Endometrial microvascular endothelial cells (primary cell): ENCODE results near the gene MCF2L2. TPM values are rescaled to one million over a fixed set of nuclear protein-coding genes. Genes with fewer than 3 reads are reported as not detected.
"Not testable (repeated sequence)": the region's sequence is repeated elsewhere in the genome, so short reads cannot be mapped to it uniquely, and the experiment has no call there.

Experiments used
- in situ Hi-C: cut with HindIII; loops from 2 replicates; pipeline ENCODE4 v1.10.0; 2017; ENCODE audit warnings: low sequenced_read_pairs, low pct_unique_long_range_greater_than_20kb; ENCODE audit errors: inconsistent ontology term
- total RNA-seq: library from RNA; depleted of rRNA; stranded (reverse); fragments of >200 nt; gene quantifications from one replicate; pipeline ENCODE4 v1.2.3, GENCODE V29; 2015; ENCODE audit errors: inconsistent ontology term

Gene MCF2L2
- total RNA-seq, 1 donor from 2014 or later, result 1.5 TPM

GRCh38 chr3:183377307-183377959 is 51.0 kb downstream of the MCF2L2 start:
- in situ Hi-C loops, result no loop called here

- in situ Hi-C loops, result no loop called here
These were observed 52.6 kb downstream of the MCF2L2 start for GRCh38 chr3:183375787-183376186.

GRCh38 chr3:183375337-183375736 is 53.1 kb downstream of the MCF2L2 start:
- in situ Hi-C loops, result no loop called here

- in situ Hi-C loops, result no loop called here
These were observed 55.5 kb downstream of the MCF2L2 start for GRCh38 chr3:183372911-183373310.

- in situ Hi-C loops, result not testable (repeated sequence)
These were observed 56.8 kb downstream of the MCF2L2 start for GRCh38 chr3:183371600-183371968.

GRCh38 chr3:183370391-183370790 is 58.0 kb downstream of the MCF2L2 start:
- in situ Hi-C loops, result no loop called here

GRCh38 chr3:183369627-183370026 is 58.8 kb downstream of the MCF2L2 start:
- in situ Hi-C loops, result no loop called here

GRCh38 chr3:183369117-183369516 is 59.3 kb downstream of the MCF2L2 start:
- in situ Hi-C loops, result no loop called here

GRCh38 chr3:183360971-183361624 is 67.3 kb downstream of the MCF2L2 start:
- in situ Hi-C loops, result no loop called here

GRCh38 chr3:183359036-183359435 is 69.4 kb downstream of the MCF2L2 start:
- in situ Hi-C loops, result no loop called here

GRCh38 chr3:183357564-183358079 is 70.8 kb downstream of the MCF2L2 start:
- in situ Hi-C loops, result no loop called here

- in situ Hi-C loops, result no loop called here
These were observed 71.5 kb downstream of the MCF2L2 start for GRCh38 chr3:183356920-183357319.

GRCh38 chr3:183354874-183355273 is 73.5 kb downstream of the MCF2L2 start:
- in situ Hi-C loops, result no loop called here

GRCh38 chr3:183354325-183354831 is 74.0 kb downstream of the MCF2L2 start:
- in situ Hi-C loops, result no loop called here

- in situ Hi-C loops, result no loop called here
These were observed 75.0 kb downstream of the MCF2L2 start for GRCh38 chr3:183353421-183353820.

GRCh38 chr3:183350164-183350563 is 78.3 kb downstream of the MCF2L2 start:
- in situ Hi-C loops, result no loop called here

GRCh38 chr3:183349421-183350157 is 78.8 kb downstream of the MCF2L2 start:
- in situ Hi-C loops, result no loop called here

GRCh38 chr3:183342824-183343223 is 85.6 kb downstream of the MCF2L2 start:
- in situ Hi-C loops, result no loop called here

GRCh38 chr3:183341545-183342288 is 86.7 kb downstream of the MCF2L2 start:
- in situ Hi-C loops, result no loop called here
